K562 (cell line): ENCODE results near the gene CZIB. TPM values are rescaled to one million over a fixed set of nuclear protein-coding genes. Genes with fewer than 3 reads are reported as not detected.

ENCODE experiments used
- E2F3 ChIP-seq: fragments of 250-450 bp; sonication (Bioruptor Pico); IDR thresholded peaks from 2 replicates; pipeline ENCODE4 v1.4.0; 2020; ENCODE audit warnings: mild to moderate bottlenecking
- HINFP ChIP-seq: fragments of 450-650 bp; conservative IDR thresholded peaks from 2 replicates; pipeline ENCODE4 v1.6.1; 2016; ENCODE audit warnings: missing genetic modification characterization, low read depth, mild to moderate bottlenecking, control low read depth, missing compliant biosample characterization
- MYNN ChIP-seq, 2 experiments: sonication (generic); formaldehyde crosslinking in 1 of 2; IDR thresholded peaks; 2 replicates each; pipeline versions ENCODE4 v1.5.0 to v1.6.1; 2016 to 2020; ENCODE audit warnings: antibody characterized with exemption in 1 of 2, missing genetic modification reagents in 1 of 2
- PCBP1 ChIP-seq: fragments of 200-400 bp; formaldehyde crosslinking; IDR thresholded peaks from 2 replicates; pipeline ENCODE4 v1.6.1; 2018; ENCODE audit warnings: mild to moderate bottlenecking, low read depth, low read length; ENCODE audit not compliant: poor library complexity, severe bottlenecking
- ZNF121 ChIP-seq: sonication (generic); formaldehyde crosslinking; conservative IDR thresholded peaks from 2 replicates; pipeline ENCODE4 v1.8.0; 2022; ENCODE audit warnings: missing genetic modification reagents
- ZNF212 ChIP-seq: fragments of 450-650 bp; formaldehyde crosslinking; IDR thresholded peaks from 2 replicates; pipeline ENCODE4 v1.4.0; 2020; ENCODE audit warnings: mild to moderate bottlenecking
- ZNF277 ChIP-seq: fragments of 250-450 bp; sonication (Bioruptor Pico); IDR thresholded peaks from 2 replicates; pipeline ENCODE4 v1.8.0; 2022; ENCODE audit warnings: inconsistent platforms, mild to moderate bottlenecking, moderate library complexity, borderline replicate concordance
- ZNF384 ChIP-seq: IDR thresholded peaks from 2 replicates; pipeline ENCODE4 v1.6.1; 2012; ENCODE audit warnings: low read depth, low read length, improper control_type of control experiment
- ZNF79 ChIP-seq: fragments of 250-450 bp; sonication (Bioruptor Pico); IDR thresholded peaks from 2 replicates; pipeline ENCODE4 v1.4.0; 2020; ENCODE audit warnings: low read depth, mild to moderate bottlenecking, moderate library complexity
- polyA plus RNA-seq, 8 experiments: library from polyadenylated mRNA; depleted of rRNA in 4 of 8; stranded (reverse) in 5 of 8; unstranded in 3 of 8; fragments of >200 nt; fragmentation: Nextera tagmentation in 2 of 8; fragmentation: Illumina TruSeq in 1 of 8; extraction: Ambion mirVana in 2 of 8; extraction: Trizol in 1 of 8; gene quantifications; 2 replicates each; pipeline versions ENCODE4 v1.2.1 to v1.2.3, GENCODE V29; 2011 to 2014; ENCODE audit warnings: inconsistent platforms in 1 of 8, missing spikeins in 1 of 8
- total RNA-seq, 7 experiments: library from RNA; depleted of rRNA in 6 of 7; stranded (reverse); fragments of >200 nt in 6 of 7; fragmentation: Illumina TruSeq in 2 of 7; extraction: Trizol in 2 of 7; gene quantifications; 2 replicates each; pipeline versions ENCODE4 v1.2.1 to v1.2.3, GENCODE V29; 2011 to 2021; ENCODE audit warnings: low replicate concordance in 1 of 7

CZIB gene
- total and polyA plus RNA-seq, 9 of the 15 experiments (the other 6 are each of a cell fraction or from before 2014, with no cell fraction given) = 52.6 to 111 (median 80.0) TPM

GRCh38 chr1:53249706-53250105, 29.3 kb upstream of the CZIB start (continued):
- no peak for TF ChIP-seq MYNN (IDR thresholded peaks at IDR 0.05)
- TF ChIP-seq MYNN (CRISPR knock-in tag; IDR thresholded peaks at IDR 0.05) = no peak
- TF ChIP-seq ZNF384 = no peak
- no peak for TF ChIP-seq HINFP
- no peak for TF ChIP-seq ZNF79 (CRISPR knock-in tag)
- TF ChIP-seq ZNF277 = no peak
- no peak for TF ChIP-seq E2F3
- no peak for TF ChIP-seq ZNF121 (CRISPR knock-in tag)
- TF ChIP-seq PCBP1 = no peak
- TF ChIP-seq ZNF212 (CRISPR knock-in tag) = no peak
